ENCODE measurements around the gene PSMC3.

GRCh38 chr11:47379317-47379716, 46.9 kb downstream of the PSMC3 start:
- no peak for TF ChIP-seq POLR2A (IDR thresholded peaks at IDR 0.05)
- TF ChIP-seq CTCF (IDR thresholded peaks at IDR 0.05 in 8 of 11, conservative IDR thresholded peaks at IDR 0.05 in 3 of 11) = no peak
- no peak for TF ChIP-seq POLR2AphosphoS5 (IDR thresholded peaks at IDR 0.05)

Measured in spleen (tissue), 7 donors.